Erythroblast (primary cell): ENCODE measurements around the gene MTNR1A.

ENCODE experiments used
- GATA1 ChIP-seq: IDR thresholded peaks from 2 replicates; pipeline ENCODE4 v1.6.1; 2011; ENCODE audit warnings: low read depth, mild to moderate bottlenecking, control low read depth, low read length, moderate library complexity
- POLR2A ChIP-seq: IDR thresholded peaks from 2 replicates; pipeline ENCODE4 v1.6.1; 2011; ENCODE audit warnings: mild to moderate bottlenecking, low read length

DNA sequence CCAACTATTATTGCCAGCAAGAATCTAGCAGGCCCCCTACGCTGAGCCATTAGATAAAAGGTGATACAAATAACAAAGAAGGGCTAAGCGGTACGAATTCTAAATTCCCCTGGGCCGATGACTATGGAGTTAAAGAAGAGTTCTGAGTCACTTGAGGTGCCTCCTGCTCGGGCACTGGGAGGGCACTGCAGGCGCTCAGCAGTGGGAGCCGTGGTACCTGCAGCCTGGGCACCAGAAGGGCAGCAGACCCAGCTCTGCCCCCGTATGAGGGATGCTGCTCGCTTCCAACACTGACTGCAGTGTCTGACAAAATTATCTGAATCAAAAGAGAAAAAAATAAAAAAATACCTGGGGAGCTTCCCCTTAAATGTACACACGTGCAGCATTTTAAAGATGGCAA, 44.1 kb upstream of the MTNR1A start:
- no peak for TF ChIP-seq POLR2A
- no peak for TF ChIP-seq GATA1
